Measurements from ENCODE around the gene ACTL9. TPM values are rescaled to one million over a fixed set of nuclear protein-coding genes. Genes with fewer than 3 reads are reported as not detected.
"Not testable (repeated sequence)": the region's sequence is repeated elsewhere in the genome, so short reads cannot be mapped to it uniquely, and the experiment has no call there.

Gene ACTL9, protein sequence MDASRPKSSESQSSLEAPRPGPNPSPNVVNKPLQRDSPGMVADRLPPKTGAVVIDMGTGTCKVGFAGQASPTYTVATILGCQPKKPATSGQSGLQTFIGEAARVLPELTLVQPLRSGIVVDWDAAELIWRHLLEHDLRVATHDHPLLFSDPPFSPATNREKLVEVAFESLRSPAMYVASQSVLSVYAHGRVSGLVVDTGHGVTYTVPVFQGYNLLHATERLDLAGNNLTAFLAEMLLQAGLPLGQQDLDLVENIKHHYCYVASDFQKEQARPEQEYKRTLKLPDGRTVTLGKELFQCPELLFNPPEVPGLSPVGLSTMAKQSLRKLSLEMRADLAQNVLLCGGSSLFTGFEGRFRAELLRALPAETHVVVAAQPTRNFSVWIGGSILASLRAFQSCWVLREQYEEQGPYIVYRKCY
- not detected for total RNA-seq

DNA sequence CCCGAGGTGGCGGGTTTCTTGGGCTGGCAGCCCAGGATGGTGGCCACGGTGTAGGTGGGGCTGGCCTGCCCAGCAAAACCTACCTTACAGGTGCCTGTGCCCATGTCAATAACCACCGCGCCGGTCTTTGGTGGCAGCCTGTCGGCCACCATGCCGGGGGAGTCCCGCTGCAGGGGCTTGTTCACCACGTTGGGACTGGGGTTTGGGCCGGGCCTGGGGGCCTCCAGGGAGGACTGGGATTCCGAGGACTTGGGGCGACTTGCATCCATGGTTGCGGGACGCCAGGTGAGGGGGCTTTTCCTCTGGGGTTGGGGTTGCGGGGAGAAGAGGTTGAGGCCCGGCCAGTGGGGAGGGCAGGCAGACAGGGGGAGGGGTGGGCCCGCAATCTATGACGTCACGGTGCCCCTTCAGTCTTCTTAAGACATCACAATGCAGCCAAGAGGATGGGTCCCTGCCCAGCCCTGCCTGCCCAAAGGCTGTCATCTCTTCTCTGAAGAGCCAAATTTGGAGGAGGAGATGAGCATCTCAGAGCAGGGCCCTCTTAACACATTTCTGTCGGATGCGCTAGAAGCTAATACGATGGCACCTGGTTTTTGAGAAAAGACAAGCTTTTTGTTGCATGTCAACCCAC lies at the start of gene ACTL9:
TSS of gene ACTL9 (minus strand) at position 363 of the 631 bp plus-strand sequence. CDS start at position 269, 94 bp downstream.
- Histone ChIP-seq H3K4me3 (no peak within 1 kb of the TSS), H3K9me3 (no peaks in the 10 kb centered on the region), H3K27me3 (no peaks in the 10 kb centered on the region), H3K36me3 (no peaks in the 10 kb centered on the region), H3K4me1 (no peaks in the 10 kb centered on the region), H3K27ac (no peak within 1 kb of the TSS)
- TF ChIP-seq, protein P1, sequence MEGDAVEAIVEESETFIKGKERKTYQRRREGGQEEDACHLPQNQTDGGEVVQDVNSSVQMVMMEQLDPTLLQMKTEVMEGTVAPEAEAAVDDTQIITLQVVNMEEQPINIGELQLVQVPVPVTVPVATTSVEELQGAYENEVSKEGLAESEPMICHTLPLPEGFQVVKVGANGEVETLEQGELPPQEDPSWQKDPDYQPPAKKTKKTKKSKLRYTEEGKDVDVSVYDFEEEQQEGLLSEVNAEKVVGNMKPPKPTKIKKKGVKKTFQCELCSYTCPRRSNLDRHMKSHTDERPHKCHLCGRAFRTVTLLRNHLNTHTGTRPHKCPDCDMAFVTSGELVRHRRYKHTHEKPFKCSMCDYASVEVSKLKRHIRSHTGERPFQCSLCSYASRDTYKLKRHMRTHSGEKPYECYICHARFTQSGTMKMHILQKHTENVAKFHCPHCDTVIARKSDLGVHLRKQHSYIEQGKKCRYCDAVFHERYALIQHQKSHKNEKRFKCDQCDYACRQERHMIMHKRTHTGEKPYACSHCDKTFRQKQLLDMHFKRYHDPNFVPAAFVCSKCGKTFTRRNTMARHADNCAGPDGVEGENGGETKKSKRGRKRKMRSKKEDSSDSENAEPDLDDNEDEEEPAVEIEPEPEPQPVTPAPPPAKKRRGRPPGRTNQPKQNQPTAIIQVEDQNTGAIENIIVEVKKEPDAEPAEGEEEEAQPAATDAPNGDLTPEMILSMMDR (IDR thresholded peaks at IDR 0.05) = no peak
- no peak for DNase-seq (ENCODE audit: low spot score in 2 of 2)
- intact Hi-C loops (cut with DNase I) = no loop called here

DNA sequence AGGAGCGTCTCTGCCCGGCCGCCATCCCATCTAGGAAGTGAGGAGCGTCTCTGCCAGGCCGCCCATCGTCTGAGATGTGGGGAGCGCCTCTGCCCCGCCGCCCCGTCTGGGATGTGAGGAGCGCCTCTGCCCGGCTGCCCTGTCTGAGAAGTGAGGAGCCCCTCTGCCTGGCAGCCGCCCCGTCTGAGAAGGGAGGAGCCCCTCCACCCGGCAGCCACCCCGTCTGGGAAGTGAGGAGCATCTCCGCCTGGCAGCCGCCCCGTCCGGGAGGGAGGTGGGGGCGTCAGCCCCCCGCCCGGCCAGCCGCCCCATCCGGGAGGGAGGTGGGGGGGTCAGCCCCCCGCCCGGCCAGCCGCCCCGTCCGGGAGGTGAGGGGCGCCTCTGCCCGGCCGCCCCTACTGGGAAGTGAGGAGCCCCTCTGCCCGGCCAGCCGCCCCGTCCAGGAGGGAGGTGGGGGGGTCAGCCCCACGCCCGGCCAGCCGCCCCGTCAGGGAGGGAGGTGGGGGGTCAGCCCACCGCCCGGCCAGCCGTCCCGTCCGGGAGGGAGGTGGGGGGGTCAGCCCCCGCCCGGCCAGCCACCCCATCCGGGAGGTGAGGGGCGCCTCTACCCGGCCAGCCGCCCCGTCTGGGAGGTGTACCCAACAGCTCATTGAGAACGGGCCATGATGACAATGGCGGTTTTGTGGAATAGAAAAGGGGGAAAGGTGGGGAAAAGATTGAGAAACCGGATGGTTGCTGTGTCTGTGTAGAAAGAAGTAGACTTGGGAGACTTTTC lies 40.9 kb upstream of the ACTL9 start:
- H3K4me3 ChIP-seq; DNase-seq (ENCODE audit: low spot score in 2 of 2); H3K9me3 ChIP-seq; H3K27ac ChIP-seq; H3K27me3 ChIP-seq; H3K36me3 ChIP-seq; intact Hi-C loops (cut with DNase I); H3K4me1 ChIP-seq: not testable (repeated sequence)

DNA sequence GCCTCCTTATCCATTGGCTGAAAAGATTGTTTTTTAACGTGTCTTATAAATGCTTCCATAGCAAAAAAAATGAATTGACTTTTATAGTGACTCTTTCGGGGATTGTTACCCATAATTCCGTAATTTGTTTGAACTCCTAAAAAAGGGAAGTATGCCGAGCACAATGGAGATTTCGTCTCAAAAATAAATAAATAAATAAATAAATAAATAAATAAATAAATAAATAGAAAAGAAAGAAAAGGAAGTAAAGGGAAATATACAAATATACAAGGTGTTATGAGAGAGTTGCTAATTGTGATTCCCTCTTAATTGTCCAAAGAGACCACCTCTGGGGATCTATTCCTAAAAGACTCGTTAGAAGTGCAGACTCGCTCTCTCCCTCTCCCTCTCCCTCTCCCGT lies 39.8 kb upstream of the ACTL9 start:
- H3K27me3 ChIP-seq = no peaks in the 10 kb centered on the region
- no peak for DNase-seq (ENCODE audit: low spot score in 2 of 2)
- no peaks in the 10 kb centered on the region for H3K4me1 ChIP-seq
- TF ChIP-seq, protein P1 (IDR thresholded peaks at IDR 0.05) = no peak
- H3K9me3 ChIP-seq = no peaks in the 10 kb centered on the region
- H3K4me3 ChIP-seq = no peak overlapping the region
- H3K36me3 ChIP-seq = no peaks in the 10 kb centered on the region
- intact Hi-C loops (cut with DNase I) = no loop called here
- no peak overlapping the region for H3K27ac ChIP-seq

DNA sequence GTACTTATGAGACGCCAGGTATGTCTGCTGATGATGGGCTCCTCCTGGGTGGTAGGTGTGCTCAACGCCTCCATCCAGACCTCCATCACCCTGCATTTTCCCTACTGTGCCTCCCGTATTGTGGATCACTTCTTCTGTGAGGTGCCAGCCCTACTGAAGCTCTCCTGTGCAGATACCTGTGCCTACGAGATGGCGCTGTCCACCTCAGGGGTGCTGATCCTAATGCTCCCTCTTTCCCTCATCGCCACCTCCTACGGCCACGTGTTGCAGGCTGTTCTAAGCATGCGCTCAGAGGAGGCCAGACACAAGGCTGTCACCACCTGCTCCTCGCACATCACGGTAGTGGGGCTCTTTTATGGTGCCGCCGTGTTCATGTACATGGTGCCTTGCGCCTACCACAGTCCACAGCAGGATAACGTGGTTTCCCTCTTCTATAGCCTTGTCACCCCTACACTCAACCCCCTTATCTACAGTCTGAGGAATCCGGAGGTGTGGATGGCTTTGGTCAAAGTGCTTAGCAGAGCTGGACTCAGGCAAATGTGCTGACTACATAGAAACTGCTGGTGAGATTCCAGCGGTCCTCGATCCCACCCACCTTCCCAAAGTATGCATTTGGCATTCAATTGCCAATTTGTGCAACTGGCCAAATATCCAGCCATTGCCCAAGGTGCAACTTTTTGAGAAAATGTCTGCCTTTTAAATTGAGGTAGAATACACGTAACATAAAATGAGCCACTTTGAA lies 33.0 kb upstream of the ACTL9 start:
- TF ChIP-seq, protein P1 (IDR thresholded peaks at IDR 0.05) = no peak
- Histone ChIP-seq H3K4me3 (no peak overlapping the region), H3K36me3 (no peaks in the 10 kb centered on the region), H3K27ac (no peak overlapping the region), H3K9me3 (no peaks in the 10 kb centered on the region), H3K4me1 (no peaks in the 10 kb centered on the region), H3K27me3 (no peaks in the 10 kb centered on the region)
- intact Hi-C loops (cut with DNase I) = no loop called here
- DNase-seq (ENCODE audit: low spot score in 2 of 2) = no peak

DNA sequence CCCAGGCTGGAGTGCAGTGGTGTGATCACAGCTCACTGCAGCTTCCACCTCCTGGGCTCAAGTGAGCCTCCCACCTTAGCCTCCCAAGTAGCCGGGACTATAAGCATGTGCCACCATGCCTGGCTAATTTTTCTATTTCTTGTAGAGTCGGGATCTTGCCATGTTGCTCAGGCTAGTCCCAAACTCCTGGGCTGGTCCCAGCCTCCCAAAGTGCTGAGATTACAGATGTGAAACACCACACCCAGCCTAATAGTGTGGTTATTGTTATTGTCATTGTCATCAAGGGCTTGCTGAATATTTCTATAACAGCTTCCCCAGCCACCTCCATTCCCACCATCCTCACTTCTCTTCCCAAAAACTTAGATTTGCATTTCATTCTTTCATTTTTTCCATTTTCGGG lies 25.7 kb upstream of the ACTL9 start:
- Histone ChIP-seq H3K27ac (no peak overlapping the region), H3K36me3 (no peaks in the 10 kb centered on the region), H3K4me3 (no peak overlapping the region), H3K9me3 (no peaks in the 10 kb centered on the region), H3K27me3 (no peaks in the 10 kb centered on the region), H3K4me1 (no peaks in the 10 kb centered on the region)
- no peak for DNase-seq (ENCODE audit: low spot score in 2 of 2)
- TF ChIP-seq, protein P1 (IDR thresholded peaks at IDR 0.05) = no peak
- intact Hi-C loops (cut with DNase I) = no loop called here

Measured in ascending aorta (tissue), 2 donors.